CD14-positive monocyte (primary cell): ENCODE data around the gene ENTHD1. TPM values are rescaled to one million over a fixed set of nuclear protein-coding genes. Genes with fewer than 3 reads are reported as not detected.
A peak's percentile ranks its signal among the peaks of the same experiment; 100 is the strongest.

Experiments
- DNase-seq, 3 donors: peaks; one replicate each; pipeline ENCODE4 v3.0.0-alpha.2; 2011 to 2022
- H2AFZ ChIP-seq: 2 replicates; pipeline ENCODE4 v1.6.0; 2012; ENCODE audit warnings: mild to moderate bottlenecking, low read depth, low read length, inconsistent platforms; ENCODE audit not compliant: insufficient read depth, poor library complexity, severe bottlenecking
- H3K27ac ChIP-seq, 2 donors: 1 replicate in 1 of 2; 2 replicates in 1 of 2; pipeline ENCODE4 v1.5.1; 2012 to 2013; ENCODE audit warnings: low read length in 2 of 2, control low read depth in 1 of 2, inconsistent platforms in 1 of 2, low read depth in 1 of 2, mild to moderate bottlenecking in 1 of 2
- H3K27me3 ChIP-seq, 2 donors: one replicate each; pipeline versions ENCODE4 v1.6.0 to v1.6.1; 2011 to 2013; ENCODE audit warnings: low read length in 2 of 2; ENCODE audit not compliant: control insufficient read depth in 2 of 2, insufficient read depth in 2 of 2
- H3K36me3 ChIP-seq, 2 donors: replicated peaks in 1 of 2; 1 replicate in 1 of 2; 2 replicates in 1 of 2; pipeline versions ENCODE4 v1.5.1 to v1.6.1; 2012 to 2013; ENCODE audit warnings: low read length in 2 of 2, control low read depth in 1 of 2, inconsistent platforms in 1 of 2, mild to moderate bottlenecking in 1 of 2; ENCODE audit not compliant: insufficient read depth in 2 of 2, control insufficient read depth in 1 of 2
- H3K4me1 ChIP-seq, 2 donors: 1 replicate in 1 of 2; 2 replicates in 1 of 2; pipeline versions ENCODE4 v1.5.1 to v1.6.1; 2012 to 2013; ENCODE audit warnings: low read length in 2 of 2, control low read depth in 1 of 2, inconsistent platforms in 1 of 2, mild to moderate bottlenecking in 1 of 2, moderate library complexity in 1 of 2; ENCODE audit not compliant: insufficient read depth in 2 of 2, control insufficient read depth in 1 of 2
- H3K4me2 ChIP-seq: replicated peaks from 2 replicates; pipeline ENCODE3; 2012; ENCODE audit warnings: low read length, moderate library complexity, mild to moderate bottlenecking; ENCODE audit not compliant: poor library complexity, severe bottlenecking; ENCODE audit errors: extremely low read depth
- H3K4me3 ChIP-seq, 3 experiments: fragments of 200-600 bp in 1 of 3; sonication (generic) in 1 of 3; replicated peaks in 1 of 3; 1 replicate in 2 of 3; 2 replicates in 1 of 3; pipeline ENCODE4 v1.5.1; 2011 to 2013; ENCODE audit warnings: low read length in 3 of 3, mild to moderate bottlenecking in 3 of 3, control low read depth in 2 of 3, low read depth in 2 of 3, inconsistent platforms in 1 of 3, moderate library complexity in 1 of 3
- H3K79me2 ChIP-seq: 2 replicates; pipeline ENCODE4 v1.6.0; 2012; ENCODE audit warnings: mild to moderate bottlenecking, control low read depth, inconsistent platforms, low read length, moderate library complexity; ENCODE audit not compliant: insufficient read depth
- H3K9ac ChIP-seq: 2 replicates; pipeline ENCODE4 v1.6.0; 2017; ENCODE audit warnings: low read length, mild to moderate bottlenecking; ENCODE audit not compliant: insufficient read depth, poor library complexity, severe bottlenecking
- H3K9me3 ChIP-seq, 2 donors: replicated peaks in 1 of 2; 1 replicate in 1 of 2; 2 replicates in 1 of 2; pipeline versions ENCODE4 v1.5.1 to v1.6.1; 2012 to 2013; ENCODE audit warnings: low read length in 2 of 2, control low read depth in 1 of 2; ENCODE audit not compliant: control insufficient read depth in 1 of 2, insufficient read depth in 1 of 2
- H4K20me1 ChIP-seq: 2 replicates; pipeline ENCODE4 v1.6.0; 2012; ENCODE audit warnings: mild to moderate bottlenecking, low read length, control low read depth, moderate library complexity; ENCODE audit not compliant: insufficient read depth
- H3K27ac Mint-ChIP-seq, 7 donors: one replicate each; pipeline ENCODE4 v1.8.0; 2020; ENCODE audit warnings: mild to moderate bottlenecking in 7 of 7, mixed read lengths in 7 of 7, moderate library complexity in 6 of 7, inconsistent platforms in 2 of 7
- H3K27me3 Mint-ChIP-seq, 3 donors: one replicate each; pipeline ENCODE4 v1.8.0; 2021 to 2022; ENCODE audit warnings: low read depth in 3 of 3, mild to moderate bottlenecking in 3 of 3, mixed read lengths in 3 of 3, moderate library complexity in 3 of 3, inconsistent platforms in 1 of 3
- H3K36me3 Mint-ChIP-seq, 2 donors: one replicate each; pipeline ENCODE4 v1.8.0; 2020; ENCODE audit warnings: mixed read lengths in 2 of 2, inconsistent platforms in 1 of 2, mild to moderate bottlenecking in 1 of 2
- H3K4me1 Mint-ChIP-seq: one replicate; pipeline ENCODE4 v1.8.0; 2020; ENCODE audit warnings: mild to moderate bottlenecking, mixed read lengths
- H3K4me3 Mint-ChIP-seq, 2 donors: one replicate each; pipeline ENCODE4 v1.8.0; 2020; ENCODE audit warnings: mild to moderate bottlenecking in 2 of 2, mixed read lengths in 2 of 2, moderate library complexity in 1 of 2
- H3K9me3 Mint-ChIP-seq, 7 donors: one replicate each; pipeline ENCODE4 v1.8.0; 2020 to 2022; ENCODE audit warnings: mixed read lengths in 7 of 7, mild to moderate bottlenecking in 6 of 7, moderate library complexity in 6 of 7, inconsistent platforms in 2 of 7
- CTCF ChIP-seq: fragments of 200-600 bp; IDR thresholded peaks from one replicate; pipeline ENCODE4 v1.8.0; 2022; ENCODE audit warnings: antibody characterized with exemption, mild to moderate bottlenecking
- WGBS: methylation state at CpG from one replicate; pipeline ENCODE4 v1.1.5; 2013; ENCODE audit warnings: missing lambda C conversion rate; ENCODE audit not compliant: insufficient coverage; 5-methylcytosine and 5-hydroxymethylcytosine counted together
- intact Hi-C, 2 donors: fragments of 100-400 bp; cut with micrococcal nuclease; formaldehyde crosslinking; loops; one replicate each; pipeline versions ENCODE4 v1.15.0 to v1.15.1; 2023
- polyA plus RNA-seq, 3 donors: library from polyadenylated mRNA; depleted of rRNA in 1 of 3; unstranded in 2 of 3; stranded (reverse) in 1 of 3; fragments of 300-500 nt in 2 of 3; fragments of >200 nt in 1 of 3; fragmentation: Illumina TruSeq in 2 of 3; gene quantifications; 1 replicate in 2 of 3; 2 replicates in 1 of 3; pipeline ENCODE4 v1.2.3, GENCODE V29; 2012 to 2021

Gene ENTHD1
- polyA plus RNA-seq, 3 donors = not detected

GRCh38 chr22:39927544-39927943 lies 34.0 kb upstream of the ENTHD1 start:
- peaks cover 0 to 4% (median 0%) of the 10 kb centered on the region in 3 donors for H3K27me3 Mint-ChIP-seq
- H3K36me3 ChIP-seq = no peaks in the 10 kb centered on the region
- no peaks in the 10 kb centered on the region for H4K20me1 ChIP-seq
- intact Hi-C loops = no loop called here
- no peaks in the 10 kb centered on the region for H3K27me3 ChIP-seq
- 97% methylated on average over 7 of the region's 7 CpGs for WGBS
- no peaks in the 10 kb centered on the region for H3K9me3 ChIP-seq
- no peak overlapping the region for H3K27ac ChIP-seq
- no peaks in the 10 kb centered on the region for H3K79me2 ChIP-seq
- H3K36me3 Mint-ChIP-seq = no peaks in the 10 kb centered on the region
- H3K4me2 ChIP-seq = no peak overlapping the region
- TF ChIP-seq CTCF = no peak
- H3K4me1 Mint-ChIP-seq = peaks cover 25% of the 10 kb centered on the region
- H3K27ac Mint-ChIP-seq = no peak overlapping the region
- no peak overlapping the region for H2AFZ ChIP-seq
- H3K9me3 Mint-ChIP-seq = no peaks in the 10 kb centered on the region
- peak overlapping the region in 1 of 2 donors; percentile 5 for H3K4me3 Mint-ChIP-seq
- no peak for DNase-seq
- H3K4me3 ChIP-seq = no peak overlapping the region
- H3K9ac ChIP-seq = no peak overlapping the region
- H3K4me1 ChIP-seq = peaks cover 30 to 42% of the 10 kb centered on the region in 2 donors

GRCh38 chr22:39926753-39927152 lies 33.2 kb upstream of the ENTHD1 start:
- no peak overlapping the region for H3K4me2 ChIP-seq
- H3K79me2 ChIP-seq = no peaks in the 10 kb centered on the region
- H3K4me1 ChIP-seq = peaks cover 30 to 42% of the 10 kb centered on the region in 2 donors
- Mint-ChIP-seq H3K4me3 (no peak overlapping the region), H3K4me1 (peaks cover 27% of the 10 kb centered on the region), H3K9me3 (no peaks in the 10 kb centered on the region), H3K36me3 (no peaks in the 10 kb centered on the region), H3K27ac (no peak overlapping the region), H3K27me3 (peaks cover 0 to 5% (median 0%) of the 10 kb centered on the region in 3 donors)
- no peak overlapping the region for H3K4me3 ChIP-seq
- H3K9me3 ChIP-seq = no peaks in the 10 kb centered on the region
- intact Hi-C loops = no loop called here
- DNase-seq = no peak
- no peaks in the 10 kb centered on the region for H3K36me3 ChIP-seq
- no peak overlapping the region for H3K27ac ChIP-seq
- no peak overlapping the region for H2AFZ ChIP-seq
- TF ChIP-seq CTCF = no peak
- no peaks in the 10 kb centered on the region for H4K20me1 ChIP-seq
- no peaks in the 10 kb centered on the region for H3K27me3 ChIP-seq
- WGBS = 38% methylated on average over 1 of the region's 5 CpGs
- H3K9ac ChIP-seq = no peak overlapping the region
